Gastrocnemius medialis (tissue), 4 donors: ENCODE data around the gene APBB1.

Experiments used
- POLR2A ChIP-seq, 2 donors: fragments of 450-650 bp; IDR thresholded peaks; one replicate each; pipeline ENCODE4 v1.6.1; 2017; ENCODE audit warnings: antibody characterized with exemption in 2 of 2, mild to moderate bottlenecking in 2 of 2, moderate library complexity in 2 of 2
- TF ChIP-seq, protein P1 (sequence below), 5 experiments: fragments of 450-650 bp in 3 of 5; fragments of 200-600 bp in 2 of 5; sonication (generic) in 2 of 5; IDR thresholded peaks in 4 of 5; conservative IDR thresholded peaks in 1 of 5; 1 replicate in 4 of 5; 2 replicates in 1 of 5; pipeline ENCODE4 v1.5.1; 2016 to 2019; ENCODE audit warnings: antibody characterized with exemption in 5 of 5, mild to moderate bottlenecking in 3 of 5, moderate library complexity in 3 of 5

- TF ChIP-seq, protein P1, sequence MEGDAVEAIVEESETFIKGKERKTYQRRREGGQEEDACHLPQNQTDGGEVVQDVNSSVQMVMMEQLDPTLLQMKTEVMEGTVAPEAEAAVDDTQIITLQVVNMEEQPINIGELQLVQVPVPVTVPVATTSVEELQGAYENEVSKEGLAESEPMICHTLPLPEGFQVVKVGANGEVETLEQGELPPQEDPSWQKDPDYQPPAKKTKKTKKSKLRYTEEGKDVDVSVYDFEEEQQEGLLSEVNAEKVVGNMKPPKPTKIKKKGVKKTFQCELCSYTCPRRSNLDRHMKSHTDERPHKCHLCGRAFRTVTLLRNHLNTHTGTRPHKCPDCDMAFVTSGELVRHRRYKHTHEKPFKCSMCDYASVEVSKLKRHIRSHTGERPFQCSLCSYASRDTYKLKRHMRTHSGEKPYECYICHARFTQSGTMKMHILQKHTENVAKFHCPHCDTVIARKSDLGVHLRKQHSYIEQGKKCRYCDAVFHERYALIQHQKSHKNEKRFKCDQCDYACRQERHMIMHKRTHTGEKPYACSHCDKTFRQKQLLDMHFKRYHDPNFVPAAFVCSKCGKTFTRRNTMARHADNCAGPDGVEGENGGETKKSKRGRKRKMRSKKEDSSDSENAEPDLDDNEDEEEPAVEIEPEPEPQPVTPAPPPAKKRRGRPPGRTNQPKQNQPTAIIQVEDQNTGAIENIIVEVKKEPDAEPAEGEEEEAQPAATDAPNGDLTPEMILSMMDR (IDR thresholded peaks at IDR 0.05 in 4 of 5, conservative IDR thresholded peaks at IDR 0.05 in 1 of 5): no peak
- no peak for TF ChIP-seq POLR2A (IDR thresholded peaks at IDR 0.05)
These were observed 19.1 kb upstream of the APBB1 start for GRCh38 chr11:6437993-6438392.
